GM18519 (cell line): ENCODE results near the gene PSD.

Experiments
- ATAC-seq: cut with Tn5 transposase; IDR thresholded peaks from one replicate; pipeline ENCODE4 v1.9.1; 2021; ENCODE audit warnings: mild to moderate bottlenecking, moderate library complexity; ENCODE audit not compliant: unreplicated experiment, low FRiP score

The PSD gene

DNA sequence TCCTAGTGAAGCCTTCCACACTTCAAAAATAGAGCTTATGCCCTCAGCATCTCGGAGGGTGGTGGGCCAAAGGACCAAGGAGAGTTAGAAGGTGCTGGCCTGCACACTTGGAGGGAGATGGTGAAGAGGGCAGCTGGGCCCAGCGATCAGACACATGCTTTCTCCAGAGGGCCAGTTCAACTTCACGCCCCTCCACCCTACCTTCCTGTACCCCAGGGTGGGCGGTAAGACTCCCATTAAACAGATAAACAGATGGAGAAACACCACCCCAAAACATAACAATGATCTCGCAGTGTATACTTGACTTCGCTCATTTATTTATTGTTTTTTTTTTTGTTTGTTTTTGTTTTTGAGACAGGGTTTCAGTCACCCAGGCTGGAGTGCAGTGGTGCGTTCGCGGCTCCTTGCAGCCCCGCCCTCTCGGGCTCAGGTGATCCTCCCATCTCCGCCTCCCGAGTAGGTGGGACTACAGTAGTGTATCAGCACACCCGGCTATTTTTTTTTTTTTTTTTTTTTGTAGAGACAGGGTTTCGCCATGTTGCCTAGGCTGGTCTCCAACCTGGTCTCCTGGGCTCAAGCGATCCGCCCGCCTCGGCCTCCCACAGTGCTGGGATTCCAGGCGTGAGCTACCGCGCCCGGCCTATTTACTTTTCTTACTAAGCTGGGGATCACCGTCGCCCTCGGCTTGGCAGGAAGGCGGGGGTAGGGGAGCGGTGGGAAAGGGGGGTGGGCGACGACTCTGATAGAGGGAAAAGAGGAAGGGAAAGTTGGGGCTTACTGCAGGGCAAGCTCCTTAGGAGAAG, 30.9 kb upstream of the PSD start:
- ATAC-seq: peak; percentile 31

DNA sequence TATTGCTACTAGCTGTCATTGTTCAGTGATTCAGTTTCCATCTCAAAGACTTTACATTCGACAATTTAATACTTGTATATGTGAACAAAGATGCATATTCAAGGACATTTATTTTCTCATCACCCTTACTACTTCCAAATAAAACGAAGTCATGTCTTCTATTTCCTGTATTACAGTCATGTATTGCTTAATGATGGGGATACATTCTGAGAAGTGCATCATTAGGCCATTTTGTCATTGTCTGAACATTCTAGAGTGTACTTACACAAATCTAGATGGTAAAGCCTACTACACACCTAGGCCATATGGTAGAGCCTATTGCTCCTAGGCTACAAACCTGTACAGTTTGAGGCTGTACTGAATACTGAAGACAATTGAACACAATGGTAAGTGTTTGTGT, 26.3 kb upstream of the PSD start:
- no peak for ATAC-seq

DNA sequence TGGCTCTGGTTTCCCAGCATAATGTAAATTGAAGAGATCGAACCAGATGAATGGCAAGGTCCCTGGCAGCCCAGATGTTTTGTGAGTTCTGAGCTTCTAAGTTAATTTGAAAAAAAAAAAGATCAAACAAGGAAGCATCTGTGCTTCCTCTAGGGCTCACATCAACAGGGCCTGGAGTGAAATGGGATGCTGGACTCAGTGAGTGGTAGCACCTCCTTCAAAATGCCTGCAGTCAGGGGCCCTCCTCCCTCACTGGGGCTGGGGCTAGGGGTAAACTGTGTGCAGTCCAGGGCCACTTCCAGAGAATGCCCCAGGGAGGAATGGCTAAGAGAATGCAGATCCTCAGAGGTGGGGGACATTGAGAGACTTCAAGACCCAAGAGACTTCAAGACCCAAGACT, 19.8 kb upstream of the PSD start:
- ATAC-seq: no peak

DNA sequence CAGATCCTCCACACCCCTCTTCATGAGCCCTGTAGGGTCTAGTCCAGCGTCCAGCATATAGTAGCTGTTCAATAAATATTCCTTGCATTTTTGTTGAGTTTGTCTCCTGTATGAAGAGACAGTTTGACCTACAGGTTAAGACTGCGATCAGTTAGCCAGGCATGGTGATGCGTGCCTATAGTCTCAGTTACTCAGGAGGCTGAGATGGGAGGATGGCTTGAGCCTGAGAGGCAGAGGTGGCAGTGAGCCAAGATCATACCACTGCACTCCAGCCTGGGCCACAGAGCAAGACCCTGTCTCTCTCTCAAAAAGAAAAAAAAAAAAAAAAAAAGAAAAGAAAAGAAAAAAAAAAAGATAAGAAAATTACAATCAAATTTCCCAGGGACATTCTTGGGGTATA, 18.9 kb upstream of the PSD start:
- no peak for ATAC-seq

DNA sequence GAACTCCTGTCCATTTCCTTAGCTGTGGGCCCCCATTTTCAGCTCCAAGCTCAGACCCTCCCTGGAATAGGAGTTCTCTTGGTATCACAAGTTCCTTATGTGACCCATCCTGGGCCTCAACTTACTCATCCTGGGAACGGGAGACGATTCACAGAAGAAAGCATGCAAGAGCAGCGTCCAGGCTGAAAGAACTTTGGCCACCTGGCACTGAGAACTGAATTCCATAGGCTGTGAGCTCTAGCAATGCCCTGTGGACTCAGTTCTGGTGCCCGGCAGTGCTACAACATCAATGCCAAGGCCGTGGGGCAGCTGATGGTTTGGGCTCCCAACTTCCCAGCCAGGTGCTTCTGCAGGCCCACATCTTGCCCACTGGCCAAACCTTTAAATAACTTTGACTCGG, 17.7 kb upstream of the PSD start:
- no peak for ATAC-seq

DNA sequence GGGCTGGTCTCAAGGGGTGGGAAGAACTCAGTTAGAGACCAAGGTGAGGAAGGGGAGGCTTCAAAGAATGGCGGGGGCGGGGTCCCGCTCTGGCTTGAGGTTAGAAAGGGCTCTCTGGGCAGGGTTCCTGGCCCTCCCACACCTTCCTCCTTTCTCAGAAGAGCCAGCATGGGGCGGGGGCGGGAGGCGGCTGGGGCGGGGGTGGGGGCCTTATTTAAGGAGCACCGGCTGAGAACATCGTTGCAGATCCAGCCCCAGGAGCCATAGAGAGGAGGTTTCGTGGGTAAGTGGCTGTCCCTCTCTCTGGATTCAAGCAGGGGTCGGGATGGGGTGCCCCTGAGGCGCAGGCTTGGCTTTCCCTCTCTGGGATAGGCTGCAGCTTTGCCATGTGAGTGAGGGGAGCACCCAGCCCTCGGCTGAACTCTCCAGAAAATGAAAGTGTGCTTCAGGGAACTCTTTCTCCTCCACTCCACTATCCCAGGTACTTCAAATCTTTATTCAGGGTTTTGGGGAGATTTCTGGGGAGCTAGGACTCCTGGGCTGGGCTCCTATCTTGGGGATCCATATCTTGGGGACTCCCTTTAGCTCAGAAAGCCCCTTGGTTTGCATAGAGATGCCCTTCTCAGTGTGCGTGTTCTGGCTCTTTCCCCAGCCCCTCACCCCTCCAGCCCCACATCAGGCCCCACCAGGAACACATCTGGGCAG, 17.1 kb upstream of the PSD start:
- no peak for ATAC-seq

DNA sequence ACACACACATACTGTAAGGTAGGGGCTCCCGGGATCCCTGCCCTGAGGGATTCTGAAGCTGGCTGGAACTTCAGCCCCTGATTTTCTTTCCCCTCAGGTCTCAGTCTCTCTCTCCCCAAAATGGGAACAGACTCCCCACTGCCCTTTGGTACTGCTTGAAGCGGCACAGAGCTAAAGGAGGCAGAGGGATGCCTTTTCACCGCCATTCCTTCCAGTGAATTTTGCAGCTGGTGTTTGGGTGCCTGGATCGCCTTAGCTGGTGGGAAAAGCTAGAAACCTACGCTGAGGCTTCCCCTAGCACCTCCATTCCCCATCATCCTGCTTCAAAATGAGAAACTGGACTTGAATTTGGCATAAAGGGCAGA, 16.5 kb upstream of the PSD start:
- ATAC-seq: no peak

DNA sequence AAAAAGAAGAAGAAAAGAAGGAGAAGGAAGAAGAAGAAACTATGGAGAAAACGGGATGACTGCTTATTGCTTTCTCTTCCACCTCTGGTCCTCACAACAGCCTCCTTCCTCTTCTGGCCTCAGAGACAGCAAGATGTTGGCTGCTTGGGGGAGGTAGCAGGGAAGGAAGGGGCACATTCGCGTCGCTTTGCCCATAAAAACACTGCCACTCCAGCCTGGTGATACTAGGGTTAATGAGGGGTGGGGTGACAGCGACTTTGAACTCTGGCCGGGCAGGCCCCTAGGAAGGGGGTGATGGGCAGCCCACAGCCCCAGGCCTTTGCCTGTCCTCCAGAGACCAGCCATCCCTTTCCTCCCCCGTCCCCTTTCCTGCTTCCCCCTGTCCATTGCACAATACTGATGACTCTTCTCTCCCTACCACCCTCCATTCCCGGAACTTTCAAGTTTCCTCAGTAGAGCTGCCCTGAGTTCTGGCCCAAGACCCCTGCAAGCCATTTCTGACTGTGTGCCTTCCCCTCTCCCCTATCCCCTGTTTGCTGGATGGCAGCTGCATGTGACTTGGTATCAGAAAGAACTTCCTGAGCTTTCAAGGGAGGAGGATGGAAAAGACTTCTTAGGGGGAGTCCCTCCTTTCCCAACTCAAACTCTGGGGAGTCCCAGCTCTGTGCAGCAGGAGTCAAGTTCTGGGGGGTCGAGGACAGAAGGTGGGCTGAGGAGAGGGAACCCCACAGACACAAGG, 16.0 kb upstream of the PSD start:
- no peak for ATAC-seq

DNA sequence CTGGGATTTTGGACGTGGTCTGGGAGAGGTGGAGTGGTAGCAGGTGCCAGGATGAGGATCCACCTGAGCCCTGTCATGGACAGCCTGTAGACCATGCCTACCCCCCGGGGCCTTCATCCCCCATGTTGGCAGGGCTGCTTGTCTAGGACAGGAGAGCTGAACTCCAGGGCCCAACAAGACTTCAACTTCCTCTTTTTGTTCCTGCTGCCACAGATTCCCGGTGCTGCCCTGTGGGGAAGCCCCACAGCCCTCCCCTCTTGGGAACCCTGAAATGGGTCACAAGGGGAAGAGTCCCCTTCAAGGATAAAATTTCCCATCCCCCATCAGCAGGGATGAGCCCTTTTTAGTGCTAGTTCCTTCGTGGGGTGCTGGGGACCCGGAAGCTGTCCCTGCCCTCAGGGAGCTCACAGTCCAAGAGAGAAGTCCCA, 15.0 kb upstream of the PSD start:
- ATAC-seq: no peak

DNA sequence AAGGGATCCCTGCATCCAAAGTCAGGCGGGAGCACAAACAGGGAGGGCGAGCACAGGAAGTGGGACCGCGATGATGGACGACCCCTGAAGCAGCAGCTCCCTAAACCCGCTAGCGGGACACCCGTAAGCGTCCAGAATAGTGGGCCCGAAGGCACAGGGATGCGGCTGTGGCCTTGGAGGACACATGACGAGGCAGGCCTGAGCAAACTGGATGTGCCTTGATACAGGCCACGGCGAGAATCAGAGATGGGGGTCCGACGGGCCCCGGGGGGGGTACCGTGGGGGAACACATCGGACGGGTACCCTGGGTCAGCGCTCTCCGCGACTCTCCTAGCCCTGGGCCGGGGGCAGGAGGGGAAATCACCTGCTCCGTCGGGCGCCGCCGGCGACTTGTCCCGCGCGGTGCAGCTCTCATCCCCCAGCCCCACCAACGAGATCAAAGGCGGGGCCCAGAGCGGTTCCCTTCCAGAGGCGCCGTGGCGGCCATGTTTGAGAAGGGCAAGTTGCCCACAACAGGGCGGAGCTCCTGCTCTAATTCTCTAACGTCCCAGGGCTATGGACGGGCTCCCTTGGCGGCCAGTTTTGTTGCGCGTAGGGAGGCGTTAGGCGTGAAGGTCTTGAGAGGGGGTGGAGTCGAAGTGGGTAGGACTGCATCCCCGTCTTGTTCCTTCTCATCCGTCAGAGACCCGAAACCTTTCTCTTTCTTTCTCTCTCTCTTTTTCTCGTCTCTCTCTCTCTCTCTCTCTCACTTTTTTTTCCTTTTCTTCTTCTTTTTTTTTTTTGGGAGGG, 13.8 kb upstream of the PSD start, which contains the start of gene CUEDC2:
Gene CUEDC2 (minus strand): TSS at position 413 of the 789 bp plus-strand sequence. CDS start 7,386 bp downstream, outside the sequence.
- ATAC-seq: peak; percentile 67

DNA sequence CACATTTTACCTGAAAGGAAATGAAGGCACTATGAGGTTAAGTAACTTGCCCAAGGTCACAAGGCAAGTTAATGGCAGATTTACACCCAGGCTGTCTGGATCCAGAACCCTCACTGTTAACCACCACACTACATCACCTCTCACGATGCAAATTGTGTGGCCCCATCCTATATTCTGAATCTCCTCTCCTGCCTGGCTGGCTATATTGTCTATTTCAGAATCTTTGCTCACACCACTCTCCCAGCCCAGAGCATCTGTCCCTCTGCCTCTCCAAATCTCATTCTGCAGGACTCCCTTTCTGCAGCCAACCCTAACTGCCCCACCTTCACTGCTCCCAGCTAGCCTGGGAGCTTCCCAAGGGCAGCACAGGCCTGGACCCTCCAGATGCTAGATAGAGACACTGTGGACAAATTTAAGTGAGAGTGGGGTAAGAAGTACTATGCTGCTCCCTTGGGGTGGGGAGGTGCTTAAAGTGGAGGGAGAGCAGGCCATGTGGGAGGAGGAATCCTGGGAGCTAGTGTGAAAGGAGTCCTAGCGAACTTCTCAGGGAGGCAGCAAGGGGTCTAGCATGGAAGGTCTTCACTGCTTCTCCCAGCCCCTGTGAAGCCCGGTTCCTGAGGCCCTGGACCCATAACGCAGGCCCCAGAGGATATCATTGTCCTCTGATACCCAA, 13.0 kb upstream of the PSD start:
- ATAC-seq: no peak

DNA sequence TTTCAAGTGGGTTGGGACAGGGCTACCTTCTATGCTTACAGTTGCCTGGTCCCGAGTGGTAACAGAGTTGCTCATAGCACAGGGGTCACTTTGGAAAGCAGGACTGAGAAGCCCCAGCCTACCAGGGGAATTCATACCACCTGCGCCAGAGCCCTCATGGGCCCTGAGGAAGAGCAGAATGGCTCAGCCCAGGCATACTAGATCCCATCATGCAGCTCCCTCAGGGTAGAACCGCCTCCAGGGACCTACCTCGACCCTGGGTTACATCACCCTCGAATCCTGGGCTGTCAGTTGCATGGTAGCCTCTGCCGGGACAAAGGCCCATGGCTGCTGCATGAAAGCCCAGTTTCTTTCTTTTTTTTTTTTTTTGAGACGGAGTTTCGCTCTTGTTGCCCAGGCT, 10.9 kb upstream of the PSD start:
- no peak for ATAC-seq

DNA sequence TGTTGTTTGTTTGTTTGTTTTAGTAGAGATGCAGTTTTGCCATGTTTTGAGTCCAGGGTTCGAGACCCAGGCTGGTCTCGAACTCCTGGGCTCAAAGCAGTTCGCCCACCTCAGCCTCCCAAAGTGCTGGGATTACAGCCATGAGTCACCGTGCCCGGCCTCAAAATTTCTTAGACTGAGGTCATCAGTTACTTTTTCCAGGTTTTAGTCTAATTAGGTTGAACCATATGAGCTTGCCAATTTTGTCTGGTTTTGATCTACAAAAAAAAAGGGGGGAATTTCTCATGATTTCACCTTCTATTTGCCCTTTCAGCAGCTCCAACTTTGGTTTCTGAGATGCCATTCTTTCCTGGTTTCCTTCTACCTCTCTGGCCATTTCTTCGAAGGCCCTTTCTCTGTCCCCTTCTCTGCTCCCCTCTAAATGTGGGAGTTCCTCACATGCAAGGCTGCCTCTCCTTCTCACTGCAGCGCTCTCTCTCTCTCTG, 8.3 kb upstream of the PSD start:
- ATAC-seq: no peak

DNA sequence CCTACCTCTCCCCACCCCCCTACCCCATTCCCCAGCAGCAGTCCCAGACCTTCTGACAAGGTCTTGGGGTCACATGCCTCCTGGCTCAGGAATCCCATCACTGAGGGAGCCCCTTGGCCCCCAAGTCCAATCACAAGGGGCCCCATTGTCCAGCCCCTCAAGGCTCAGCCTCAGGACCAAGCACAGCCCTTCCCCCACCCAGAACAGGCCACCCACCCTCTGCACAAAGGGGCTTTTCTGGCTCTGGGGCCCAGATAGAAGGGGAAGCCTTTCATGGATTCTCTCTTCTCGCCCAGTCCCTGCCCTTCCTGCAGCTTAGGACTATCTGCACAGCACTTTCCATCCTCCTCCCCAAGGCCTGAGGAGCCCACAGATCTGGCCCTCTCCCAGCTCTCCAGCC, 6.9 kb upstream of the PSD start:
- ATAC-seq: no peak

DNA sequence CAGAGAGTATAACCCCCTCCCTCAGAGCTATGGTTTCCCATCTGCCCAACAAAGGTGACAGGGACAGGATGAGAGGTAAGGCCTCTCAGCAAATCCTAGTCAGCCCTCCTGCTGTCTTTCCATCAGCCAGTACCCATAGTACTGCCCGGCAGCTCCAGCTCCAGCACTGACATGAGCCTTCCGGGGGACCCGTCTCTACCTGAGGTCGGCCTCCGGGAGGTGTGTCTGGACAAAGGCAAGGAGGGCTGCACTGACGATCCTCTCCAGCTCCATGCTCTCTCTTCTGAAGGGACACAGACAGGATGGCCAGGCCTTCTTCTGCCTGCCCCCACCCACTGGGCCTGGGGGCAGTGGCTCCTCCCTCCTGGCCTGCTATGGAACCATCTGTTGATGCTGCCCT, 6.3 kb upstream of the PSD start:
- ATAC-seq: no peak

DNA sequence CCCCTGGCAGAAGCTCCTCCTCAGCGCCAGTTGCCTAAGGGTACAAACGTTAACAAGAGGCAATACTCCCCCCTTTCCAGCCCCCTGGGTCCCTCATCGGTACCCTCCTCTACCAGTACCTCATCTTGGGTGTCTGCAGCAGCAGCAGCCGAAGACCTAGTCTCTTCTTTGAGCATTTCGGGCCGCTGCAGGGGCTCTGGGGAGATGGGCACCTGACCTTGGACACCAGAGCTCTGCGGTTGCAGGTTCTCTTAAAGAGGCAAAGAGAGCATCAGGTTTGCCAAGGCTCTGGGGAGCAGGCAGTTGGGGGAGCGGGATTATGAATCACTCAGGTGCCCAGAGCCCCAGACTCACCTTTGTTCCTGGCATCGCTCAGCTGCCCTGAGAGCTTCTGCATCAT, 5.6 kb upstream of the PSD start:
- no peak for ATAC-seq

DNA sequence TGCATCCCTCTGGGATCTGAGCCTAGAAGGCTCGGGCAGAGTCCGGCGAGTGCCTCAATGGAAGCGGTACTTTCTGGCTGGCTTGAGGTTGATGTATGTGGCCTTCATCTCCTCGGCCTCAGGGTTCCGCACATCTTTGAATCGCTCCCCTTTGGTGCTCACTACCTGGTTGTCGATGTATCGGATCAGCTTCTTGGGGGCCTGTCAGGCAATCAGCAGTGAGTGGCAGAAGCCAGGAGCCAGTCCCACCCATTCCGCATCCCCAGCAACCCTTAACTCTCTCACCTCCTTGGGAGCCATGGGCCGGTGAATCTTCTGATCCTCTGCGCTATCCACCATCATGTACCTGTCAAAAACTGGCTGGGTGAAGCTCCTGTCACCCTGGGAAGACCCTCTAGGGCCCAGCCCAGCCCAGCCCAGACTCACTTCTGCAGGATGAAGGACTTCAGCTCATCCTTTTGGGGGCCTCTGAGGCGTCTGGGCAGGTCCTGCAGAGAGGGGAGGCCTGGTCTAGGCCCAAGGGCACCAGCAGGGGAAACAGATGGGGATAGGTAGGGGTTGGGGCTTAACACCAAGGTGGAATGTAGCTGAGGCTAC, 4.9 kb upstream of the PSD start:
- ATAC-seq: no peak

DNA sequence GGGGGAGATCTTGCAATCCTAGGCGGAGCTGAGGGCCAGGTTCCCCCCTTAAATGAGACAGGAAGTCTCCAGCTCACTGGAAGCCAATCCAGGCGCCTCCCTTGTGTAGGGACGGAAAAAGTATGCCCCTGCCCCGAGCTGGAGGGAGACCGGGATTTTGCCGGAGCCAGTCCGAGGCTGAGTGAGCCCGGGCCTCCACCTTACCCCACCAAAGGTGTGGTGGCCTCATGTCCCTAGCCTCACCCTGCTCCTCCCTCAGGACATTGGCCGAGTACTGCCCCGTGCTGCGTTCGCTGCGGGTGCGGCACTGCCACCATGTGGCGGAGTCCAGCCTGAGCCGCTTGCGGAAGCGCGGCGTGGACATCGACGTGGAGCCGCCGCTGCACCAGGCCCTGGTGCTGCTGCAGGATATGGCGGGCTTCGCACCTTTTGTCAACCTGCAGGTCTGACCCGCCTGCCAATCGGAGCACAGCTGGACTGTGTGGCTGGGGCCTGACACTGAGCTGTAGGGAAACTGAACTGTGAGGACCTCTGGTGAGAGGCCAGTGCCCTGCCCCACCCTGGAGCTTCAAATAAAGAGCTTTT, 4.1 kb upstream of the PSD start:
- ATAC-seq: no peak
